ENCODE results near the gene HTRA1.

The HTRA1 gene

DNA sequence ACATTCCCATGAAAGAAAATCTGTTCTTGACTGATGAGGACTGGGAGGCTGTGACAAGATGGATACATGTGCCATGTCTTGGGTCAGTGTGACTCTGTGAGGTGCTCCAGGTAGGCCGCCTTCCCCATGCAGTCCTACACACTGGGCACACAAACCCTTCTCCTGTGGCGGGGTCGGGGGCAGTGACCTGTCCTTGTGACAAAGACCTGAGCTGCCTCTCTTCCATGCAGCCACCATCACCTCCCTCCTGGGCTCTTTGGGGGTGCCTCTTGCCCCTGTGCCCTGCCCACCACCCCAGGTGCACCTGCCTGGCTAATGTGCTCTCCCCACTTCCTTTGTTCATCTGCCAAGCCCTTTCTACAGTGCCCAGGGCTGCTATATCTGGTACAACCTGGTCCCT lies 63.5 kb downstream of the HTRA1 start:
- no peak for DNase-seq

DNA sequence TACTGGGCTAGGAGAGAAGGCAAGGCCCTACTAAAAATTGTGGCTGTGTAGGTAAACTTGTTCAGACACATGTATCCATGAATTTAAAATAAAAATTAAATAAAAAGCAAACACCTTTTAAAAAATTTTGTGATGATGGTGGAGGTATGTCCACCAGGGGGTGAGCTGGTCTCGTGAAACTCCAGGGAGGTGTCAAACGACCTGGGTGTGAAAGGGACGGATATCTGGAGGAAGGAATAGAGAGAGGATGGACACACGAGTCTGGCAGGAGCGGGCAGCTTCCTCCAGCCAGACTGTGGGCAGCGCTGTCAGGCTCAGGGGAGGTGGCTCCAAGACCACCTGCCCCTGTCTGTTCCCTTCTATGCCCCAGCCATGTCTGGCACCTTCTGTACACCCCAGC lies 64.4 kb downstream of the HTRA1 start:
- no peak for DNase-seq

DNA sequence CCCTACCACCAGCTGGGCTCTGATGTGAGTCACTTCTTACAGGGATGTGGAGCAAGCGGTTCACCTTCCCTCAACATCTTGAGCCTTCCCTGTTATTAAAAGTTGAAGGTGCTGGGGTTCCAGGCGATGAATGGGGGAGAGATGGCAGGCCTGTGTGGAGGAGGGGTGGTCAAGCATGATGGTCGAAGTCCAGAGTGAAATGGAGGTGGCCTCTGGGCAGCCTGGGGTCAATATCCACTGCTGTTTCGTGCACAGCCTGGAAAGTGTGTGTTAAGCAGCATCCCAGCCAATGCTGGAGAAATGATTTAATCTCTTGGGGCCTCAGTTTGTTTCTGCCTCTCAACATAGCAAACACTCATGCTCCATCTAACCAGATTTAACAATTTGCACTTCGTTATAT lies 65.5 kb downstream of the HTRA1 start:
- DNase-seq, result no peak

DNA sequence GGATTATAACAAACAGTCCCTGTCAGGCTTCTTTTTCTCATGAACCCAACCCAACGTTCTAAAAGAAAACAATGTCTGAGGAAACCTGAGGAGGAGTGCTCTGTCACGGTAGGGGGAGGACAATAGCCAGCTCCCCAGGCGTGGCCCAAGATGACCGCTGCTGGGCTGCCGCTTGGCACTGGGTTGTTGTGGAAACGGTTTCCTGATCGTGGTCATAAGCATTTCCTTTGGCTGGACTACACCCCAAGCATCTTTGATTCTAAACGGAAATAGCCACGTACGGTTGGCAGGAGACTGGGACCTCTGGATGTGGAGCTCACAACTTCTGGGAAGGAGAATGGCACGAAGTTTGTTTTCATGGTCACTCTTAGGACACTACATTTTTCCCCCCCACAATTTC lies 68.8 kb downstream of the HTRA1 start:
- DNase-seq, result no peak

DNA sequence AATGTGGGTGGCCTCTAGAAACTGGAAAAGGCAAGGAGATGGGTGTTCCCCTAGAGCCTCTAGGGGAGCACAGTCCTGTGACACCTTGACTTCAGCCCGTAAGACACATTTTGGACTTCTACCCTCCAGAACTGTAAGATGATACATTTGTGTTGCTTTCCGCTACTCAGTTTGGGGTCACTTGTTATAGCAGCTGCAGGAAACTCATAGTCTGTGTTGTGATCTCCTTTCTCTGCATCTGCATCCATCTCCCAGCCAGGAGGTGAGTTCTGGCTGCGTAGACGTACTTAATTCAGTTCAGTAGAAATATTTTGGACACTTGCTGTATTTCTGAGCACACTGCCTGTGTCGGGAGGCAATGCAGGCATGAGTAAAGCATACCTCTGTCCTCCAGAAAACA lies 69.9 kb downstream of the HTRA1 start:
- DNase-seq, result no peak

DNA sequence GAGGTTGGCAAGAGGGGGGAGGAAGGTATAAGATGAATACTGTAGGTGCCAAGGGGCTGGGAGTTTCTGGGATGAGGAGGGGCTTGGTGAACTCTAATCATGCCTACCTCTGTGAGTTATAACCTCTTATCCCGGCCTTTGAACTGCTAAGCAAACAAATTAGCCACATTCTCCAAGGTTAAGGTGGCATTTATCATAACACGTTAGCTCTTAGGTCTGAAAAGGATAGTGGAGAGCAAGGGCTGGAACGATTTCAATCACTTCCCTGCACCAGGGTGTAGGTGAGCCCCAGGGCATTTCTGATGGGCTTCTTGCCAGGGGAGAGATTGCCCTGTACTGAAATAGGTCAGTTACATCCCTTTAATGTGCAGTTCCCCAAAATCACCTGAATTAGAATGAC lies 70.6 kb downstream of the HTRA1 start:
- DNase-seq, result no peak

DNA sequence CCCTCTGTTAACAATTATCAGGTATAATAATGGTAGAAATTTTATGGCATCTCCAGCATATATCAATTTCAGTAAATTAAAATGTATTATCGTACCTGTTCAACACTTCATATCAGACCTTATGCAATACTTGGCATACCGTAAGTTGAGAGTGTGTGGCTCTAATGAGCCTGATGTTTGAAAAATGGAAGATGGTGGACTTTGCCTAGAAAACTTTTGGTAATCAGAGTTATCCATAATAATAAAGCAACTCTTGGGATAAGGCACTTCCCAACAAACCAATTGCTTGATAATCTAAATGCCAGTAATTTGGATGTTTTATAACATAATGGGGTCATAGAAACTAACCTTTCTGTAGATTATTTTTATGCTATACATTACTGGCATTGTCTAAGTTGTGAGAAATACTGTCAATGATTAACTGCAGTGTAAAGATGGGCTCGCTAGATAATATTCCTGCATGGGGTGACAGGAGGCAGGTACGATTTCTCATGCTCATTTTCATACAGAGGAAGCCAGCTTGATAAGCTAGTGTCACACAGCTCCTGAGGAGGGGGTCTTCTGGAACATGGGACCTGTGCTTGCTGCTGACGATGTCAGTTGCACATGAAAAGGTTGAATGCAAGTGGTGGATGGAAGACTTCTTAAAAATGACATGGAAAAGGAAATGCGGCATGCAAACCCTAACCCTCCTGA lies 71.4 kb downstream of the HTRA1 start:
- no peak for DNase-seq

DNA sequence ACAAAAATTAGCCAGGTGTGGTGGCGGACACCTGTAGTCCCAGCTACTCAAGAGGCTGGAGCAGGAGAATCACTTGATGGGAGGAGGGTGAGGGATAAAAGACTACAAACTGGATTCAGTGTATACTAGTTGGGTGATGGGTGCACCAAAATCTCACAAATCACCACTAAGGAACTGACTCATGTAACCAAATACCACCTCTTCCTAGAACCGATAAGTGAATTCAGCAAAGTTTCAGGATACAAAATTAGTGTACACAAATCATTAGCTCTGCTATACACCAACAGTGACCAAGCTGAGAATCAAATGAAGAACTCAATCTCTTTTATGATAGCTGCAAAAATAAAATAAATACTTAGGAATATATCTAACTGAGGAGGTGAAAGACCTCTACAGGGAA lies 76.2 kb downstream of the HTRA1 start:
- DNase-seq, result no peak

DNA sequence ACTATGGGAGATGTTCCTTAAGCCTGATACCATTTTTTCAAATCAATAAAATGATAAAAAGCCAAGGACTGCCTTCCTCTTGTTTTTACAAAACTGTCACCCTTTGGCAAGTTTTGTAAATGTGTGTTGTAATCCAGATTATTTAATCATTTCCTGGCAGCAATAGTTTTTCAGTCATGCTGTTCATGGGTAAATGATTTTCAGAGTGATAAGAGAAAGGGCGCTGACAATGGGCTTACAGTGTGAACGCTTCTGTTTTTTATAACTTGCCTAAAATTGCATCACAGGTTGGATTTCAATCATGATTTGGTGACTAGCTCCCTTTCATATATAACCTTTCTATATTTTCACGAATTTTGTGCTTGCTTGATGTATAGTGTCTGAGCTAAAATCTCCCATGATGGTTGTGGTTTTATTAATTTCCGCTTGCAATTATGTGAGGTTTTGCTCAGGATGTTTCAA lies 80.2 kb downstream of the HTRA1 start:
- DNase-seq, result no peak

DNA sequence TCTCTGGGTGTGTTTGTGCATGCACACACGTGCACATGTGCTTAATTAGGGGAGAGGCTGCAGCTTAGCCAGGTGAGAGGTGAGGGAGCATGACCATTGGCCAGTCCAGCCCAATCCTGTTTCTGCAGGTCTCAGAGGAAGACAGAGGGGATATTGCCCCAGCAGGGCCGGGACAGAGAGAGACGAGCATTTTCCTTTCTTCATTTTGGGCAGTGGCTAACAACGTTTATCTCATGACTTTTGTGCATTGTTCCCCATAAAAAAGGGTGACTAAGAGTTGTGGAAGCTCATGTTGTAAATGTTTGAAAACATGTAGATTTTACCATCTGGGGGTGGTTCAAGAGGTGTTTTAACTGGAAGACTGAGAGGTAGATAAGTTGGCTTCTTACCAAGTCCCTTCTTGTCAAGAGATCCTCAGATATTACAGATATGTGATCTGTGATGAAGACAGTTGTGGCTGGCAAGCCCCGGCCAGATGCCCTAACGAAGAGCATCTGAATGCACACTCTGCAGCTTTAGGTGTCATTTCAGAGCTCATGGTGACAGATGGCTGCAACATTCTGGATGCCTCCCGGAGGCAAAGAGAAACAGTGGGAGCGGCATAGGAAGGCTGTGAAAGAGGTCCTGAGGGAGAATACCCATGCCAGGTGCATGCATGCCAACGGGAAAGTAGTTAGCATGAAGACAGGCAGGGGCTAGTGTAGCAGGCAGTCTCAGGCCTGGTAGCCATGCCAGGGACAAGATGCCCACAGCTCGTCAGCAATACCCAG lies 82.5 kb downstream of the HTRA1 start:
- DNase-seq, result no peak

DNA sequence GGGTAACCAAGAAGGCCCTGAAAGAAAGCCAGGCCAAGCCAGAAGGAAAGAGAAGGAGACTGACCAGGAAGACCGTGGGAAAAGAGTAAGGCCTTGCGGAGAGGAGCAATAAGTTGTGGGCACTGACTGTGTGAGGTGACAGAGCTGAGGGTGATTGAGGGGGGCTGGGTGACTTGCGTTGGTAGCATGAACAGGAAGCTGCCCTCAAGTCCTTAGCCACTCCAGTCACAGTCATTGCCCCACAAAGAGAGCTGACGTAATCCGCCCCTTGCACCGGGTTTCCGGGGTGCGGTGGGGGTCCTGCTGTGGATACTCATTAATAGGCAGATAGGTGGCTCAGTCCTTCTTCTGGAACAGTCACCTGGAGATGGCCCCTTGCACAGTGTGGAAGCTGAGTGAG lies 83.1 kb downstream of the HTRA1 start:
- DNase-seq, result no peak

DNA sequence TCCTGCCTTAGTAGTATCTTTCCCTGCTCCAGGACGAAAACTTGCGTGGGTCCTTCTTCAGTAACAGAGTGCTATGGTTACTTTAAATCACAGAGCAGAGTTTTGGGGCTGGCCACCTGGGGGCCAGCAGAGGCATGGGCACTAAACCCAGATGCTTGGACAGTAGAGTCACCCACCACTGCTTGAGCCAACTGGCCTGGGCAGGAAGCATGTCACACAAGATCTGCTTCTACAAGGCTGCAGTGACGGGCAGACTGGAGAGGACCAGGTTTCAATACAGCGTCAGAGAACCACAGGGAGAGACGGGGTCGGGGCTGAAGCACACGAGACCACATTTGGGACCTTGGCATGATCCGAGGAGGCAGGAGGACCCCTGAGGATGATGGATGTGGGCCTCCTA lies 84.9 kb downstream of the HTRA1 start:
- DNase-seq, result no peak

DNA sequence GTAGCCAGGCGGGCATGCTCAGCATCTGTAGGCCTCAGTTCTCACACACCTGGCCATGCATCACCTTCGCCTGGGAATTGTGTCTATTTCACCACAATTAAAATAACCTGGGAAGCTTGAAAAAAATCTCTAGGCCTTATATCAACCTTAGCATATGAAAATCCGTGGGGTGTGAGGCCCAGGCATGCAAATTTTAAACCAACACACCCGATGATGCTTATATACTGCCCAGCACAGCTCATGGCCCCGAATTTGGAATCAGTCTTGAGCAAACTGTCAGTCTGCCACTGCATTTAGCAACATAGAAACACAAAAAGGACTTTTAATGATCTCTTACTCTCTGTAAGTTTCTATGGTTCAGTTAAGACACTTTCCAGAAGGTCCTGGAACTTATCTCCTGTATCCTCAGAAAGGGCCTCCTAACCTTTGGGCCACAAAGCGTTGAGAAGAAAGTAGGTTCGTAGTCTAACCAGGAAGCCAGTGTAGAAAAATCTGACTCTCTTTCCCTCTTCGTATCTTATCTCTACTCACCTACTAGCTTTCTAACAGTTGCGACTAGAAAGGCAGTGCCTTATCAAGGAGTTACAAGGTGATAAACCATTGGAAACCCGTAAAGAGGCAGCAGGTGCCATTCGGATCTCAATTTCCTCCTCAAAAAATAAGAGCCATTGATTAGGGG lies 87.2 kb downstream of the HTRA1 start:
- no peak for DNase-seq

DNA sequence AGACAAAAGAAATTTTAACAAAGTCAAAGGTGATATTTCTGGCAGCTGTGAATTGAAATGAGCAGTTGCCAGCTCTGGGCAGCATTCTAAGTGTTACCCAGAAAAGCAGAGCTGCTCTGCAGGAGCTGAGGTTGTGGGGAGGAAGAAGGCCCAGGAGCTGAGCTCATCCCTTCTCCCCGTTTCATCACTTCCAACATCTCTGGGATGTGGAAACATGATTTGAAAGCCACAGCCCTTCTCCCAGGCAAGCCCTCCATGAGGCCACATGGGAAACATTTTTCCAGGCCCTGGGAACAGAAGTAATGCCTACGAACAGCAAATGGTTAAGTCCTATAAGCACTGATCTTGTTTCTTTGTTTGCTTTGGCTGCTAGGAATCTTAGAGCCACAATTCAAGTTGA lies 88.3 kb downstream of the HTRA1 start:
- no peak for DNase-seq

DNA sequence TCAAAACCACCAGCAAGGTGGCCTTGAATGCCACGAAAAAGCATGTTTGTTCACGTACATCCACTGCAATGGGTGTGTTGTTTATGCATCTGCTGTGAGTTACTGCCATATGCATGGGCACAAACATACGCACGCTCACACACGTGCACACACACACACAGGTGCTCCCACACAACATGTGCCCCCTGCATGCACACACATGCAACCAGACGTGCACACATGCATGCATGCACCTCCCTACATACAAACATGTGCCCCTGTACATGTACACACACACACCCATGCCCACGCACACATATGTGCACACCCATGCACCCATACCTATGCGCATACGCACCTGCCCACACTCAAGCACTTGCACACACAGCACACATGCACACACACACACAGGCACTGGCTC lies 89.1 kb downstream of the HTRA1 start:
- DNase-seq, result no peak

DNA sequence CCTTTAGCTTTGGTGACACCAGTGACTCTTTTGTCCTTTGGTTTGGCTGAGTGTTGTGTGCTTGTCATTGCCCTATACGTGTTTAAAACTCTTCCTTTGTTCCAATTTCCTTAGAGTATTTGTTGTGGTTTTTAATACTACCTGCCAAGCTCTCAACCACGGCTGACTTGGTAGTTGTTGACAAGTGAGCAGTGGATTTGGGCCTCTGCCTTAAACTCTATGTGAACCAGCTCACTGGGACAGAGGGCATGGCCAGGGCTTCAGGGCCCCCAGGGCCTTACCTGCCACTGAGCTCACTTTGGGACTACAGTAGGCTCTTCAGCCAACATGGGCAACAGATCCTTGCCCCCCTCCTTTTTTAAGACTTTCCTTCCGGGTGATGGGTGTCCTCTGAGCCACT lies 89.6 kb downstream of the HTRA1 start:
- DNase-seq, result no peak

DNA sequence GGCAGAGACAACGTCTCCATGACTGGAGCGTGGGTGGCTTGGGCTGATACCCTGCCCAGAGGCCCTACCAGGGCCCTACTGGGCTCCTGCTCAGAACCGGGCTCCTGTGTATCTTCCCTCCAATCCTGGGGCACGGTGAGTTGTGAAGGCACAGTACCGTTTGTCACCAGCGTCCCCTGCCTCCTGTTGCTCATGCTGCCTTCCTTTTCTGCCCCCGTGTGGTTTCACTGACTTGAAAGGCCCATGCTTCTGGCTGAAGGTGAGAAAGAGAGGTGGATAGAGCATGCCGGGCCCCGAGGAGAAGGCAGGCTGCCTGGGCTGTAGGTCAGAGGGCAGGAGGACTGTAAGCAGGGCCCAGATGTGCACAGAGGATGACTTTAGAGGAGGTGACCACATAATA lies 90.1 kb downstream of the HTRA1 start:
- DNase-seq, result peak; percentile 47

DNA sequence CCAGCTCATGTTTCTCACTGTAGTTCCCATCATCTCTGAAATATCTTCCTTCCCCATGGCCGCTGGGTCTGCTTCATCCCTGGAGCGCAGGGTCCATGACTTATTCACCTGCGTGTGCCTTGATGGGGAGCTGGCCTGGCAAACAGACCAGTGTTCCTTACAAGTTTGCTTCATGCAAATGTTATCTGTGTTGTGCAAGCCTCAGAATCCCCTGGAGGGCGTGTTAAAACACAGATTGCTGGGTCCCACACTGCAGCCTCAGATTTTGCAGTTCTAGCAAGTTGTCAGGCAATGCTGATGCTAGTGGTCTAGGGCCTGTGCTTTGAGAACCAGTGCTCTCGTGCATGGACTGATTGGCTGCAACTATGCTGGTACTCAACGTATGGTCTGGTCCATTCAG lies 92.0 kb downstream of the HTRA1 start:
- no peak for DNase-seq

DNA sequence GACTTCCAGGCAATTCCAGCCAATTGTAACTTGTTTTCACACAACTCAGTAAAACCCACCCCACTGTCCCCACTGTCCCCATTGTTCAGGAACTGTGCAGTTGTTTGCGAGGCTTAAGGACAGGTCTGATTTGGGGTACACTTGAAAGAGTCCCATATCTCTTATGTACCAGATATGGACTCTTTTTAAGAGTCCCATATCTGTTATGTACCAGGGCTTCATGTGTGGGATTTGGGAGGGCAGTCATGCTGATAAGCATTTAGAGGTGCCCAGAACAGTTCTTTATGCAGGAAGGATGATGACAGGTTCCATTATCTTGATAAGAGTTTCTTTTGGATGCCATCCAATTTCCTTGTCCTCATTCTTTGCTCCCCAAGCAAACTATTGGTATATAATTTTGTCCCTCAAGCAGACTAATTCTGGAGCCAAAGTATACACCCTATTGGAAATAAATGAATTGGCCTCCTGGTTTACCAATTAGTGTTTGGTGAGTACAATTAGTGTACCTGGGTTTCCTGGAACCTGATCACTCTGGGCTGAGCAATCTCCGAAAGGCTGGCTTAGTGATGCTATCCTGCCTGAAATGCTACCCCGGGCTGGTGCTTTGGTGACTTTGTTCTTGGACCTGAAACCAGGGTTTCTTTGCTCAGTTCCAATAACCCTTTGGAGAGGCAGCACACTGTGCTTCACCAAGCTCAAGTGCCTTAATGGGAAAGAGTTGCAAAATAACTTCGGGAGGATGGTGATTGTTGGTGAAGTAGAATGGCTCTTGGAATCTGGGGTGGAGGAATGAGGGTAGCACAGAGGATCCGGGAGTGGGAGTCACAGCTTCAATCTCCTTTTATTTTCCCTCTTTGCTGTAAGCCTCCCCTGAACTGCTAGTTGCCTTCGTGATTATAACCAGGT lies 93.0 kb downstream of the HTRA1 start:
- DNase-seq, result no peak

DNA sequence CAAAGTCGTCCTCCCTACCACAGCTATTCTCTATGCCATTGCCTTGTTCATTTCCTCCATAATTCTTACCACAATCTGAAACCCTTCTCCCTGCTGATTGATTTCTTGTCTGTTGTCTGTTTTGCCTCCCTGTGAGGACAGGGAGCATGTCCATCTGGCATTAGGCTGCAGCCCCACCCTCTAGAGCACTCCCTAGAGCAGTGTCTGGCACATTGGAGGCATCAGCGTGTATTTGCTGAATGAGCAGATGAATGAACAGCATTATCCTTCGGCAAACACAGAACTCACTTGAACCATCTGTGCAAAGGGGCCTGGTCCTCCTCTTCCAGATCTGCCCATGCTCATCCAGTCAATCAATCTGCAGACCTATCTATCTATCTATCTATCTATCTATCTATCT lies 94.1 kb downstream of the HTRA1 start:
- no peak for DNase-seq

DNA sequence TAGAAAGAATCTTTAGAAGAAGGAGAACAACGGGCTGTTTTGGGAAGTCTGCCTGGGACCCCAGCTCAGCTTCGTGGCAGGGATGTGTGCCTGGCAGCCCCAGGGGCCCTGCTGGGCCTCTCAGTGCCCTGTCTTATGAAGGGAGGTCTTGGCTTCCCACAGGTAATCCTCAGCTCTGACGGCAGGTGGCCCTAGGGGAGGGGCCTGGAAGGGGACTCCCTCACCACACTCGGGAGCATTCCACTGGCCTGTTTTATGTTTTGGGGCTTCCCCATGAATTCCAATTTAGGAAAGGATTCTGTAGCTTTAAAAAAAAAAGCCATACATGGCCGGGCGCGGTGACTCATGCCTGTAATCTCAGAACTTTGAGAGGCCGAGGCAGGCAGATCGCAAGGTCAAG lies 96.2 kb downstream of the HTRA1 start:
- DNase-seq, result no peak

DNA sequence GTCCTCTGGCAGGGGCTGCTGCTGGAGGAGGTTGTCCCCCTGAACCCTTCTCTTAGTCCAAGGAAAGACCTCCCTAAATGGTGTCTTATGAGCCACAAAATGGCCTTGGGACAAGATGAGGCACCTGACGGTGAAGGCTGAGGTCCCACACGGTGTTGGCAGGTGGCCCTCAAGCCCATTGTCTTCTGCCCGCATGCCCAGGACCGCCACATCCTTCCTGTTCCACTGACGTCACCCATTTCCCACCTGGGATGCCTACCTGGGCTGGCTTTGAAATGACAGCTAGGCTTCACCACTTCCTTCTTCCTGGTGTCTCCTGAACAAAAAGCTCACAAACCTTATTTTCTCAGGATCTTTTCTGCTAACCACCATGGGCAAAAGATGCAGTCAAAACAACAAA lies 97.1 kb downstream of the HTRA1 start:
- DNase-seq, result no peak

DNA sequence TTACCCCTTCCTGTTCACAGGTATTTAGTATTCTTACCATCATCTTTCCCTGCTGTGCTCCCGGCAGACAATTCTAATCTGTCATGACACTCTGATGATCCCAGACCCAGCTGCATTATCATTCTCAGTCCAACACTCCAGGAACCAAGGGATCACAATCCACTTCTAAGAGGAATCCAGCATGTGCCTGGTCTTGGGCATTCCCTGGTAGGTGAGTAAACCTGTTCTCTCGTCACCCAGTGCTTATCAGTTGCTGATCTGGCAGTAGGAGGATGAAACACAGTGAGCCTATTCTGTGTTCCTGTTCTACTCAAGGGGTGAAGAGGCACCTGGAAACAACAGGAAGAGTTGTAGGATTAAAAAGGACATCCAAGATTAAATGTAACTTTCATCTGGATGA lies 97.9 kb downstream of the HTRA1 start:
- DNase-seq, result no peak

Measured in stimulated activated CD4-positive, alpha-beta T cell treated with anti-CD3 and anti-CD28 coated beads, Interleukin-4, amount 100 ng/mL, for 24 hours (primary cell).